HG03175 (cell line): ENCODE data around the gene OTUD5.
"Not testable (repeated sequence)": the region's sequence is repeated elsewhere in the genome, so short reads cannot be mapped to it uniquely, and the experiment has no call there.

Experiments
- ATAC-seq: cut with Tn5 transposase; IDR thresholded peaks from one replicate; pipeline ENCODE4 v1.9.1; 2021; ENCODE audit warnings: mild to moderate bottlenecking, moderate library complexity; ENCODE audit not compliant: unreplicated experiment

Gene OTUD5, protein sequence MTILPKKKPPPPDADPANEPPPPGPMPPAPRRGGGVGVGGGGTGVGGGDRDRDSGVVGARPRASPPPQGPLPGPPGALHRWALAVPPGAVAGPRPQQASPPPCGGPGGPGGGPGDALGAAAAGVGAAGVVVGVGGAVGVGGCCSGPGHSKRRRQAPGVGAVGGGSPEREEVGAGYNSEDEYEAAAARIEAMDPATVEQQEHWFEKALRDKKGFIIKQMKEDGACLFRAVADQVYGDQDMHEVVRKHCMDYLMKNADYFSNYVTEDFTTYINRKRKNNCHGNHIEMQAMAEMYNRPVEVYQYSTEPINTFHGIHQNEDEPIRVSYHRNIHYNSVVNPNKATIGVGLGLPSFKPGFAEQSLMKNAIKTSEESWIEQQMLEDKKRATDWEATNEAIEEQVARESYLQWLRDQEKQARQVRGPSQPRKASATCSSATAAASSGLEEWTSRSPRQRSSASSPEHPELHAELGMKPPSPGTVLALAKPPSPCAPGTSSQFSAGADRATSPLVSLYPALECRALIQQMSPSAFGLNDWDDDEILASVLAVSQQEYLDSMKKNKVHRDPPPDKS

DNA sequence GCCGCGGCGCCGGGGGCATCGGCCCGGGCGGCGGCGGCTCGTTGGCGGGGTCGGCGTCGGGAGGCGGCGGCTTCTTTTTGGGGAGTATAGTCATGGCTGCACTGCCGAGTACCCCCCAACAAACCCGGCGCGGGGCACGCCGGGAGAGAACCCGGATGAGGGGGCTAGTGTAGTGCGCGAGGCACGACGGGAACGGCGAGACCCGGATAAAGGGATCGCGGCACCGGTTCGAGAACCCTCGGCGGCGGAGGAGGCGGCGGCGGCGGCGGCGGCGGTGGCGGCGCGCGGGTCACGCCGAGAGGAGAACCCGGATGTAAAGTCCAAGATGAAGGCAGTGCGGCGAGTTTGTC lies at the start of gene OTUD5:
TSS of gene OTUD5 (minus strand) at position 131 of the 350 bp plus-strand sequence. CDS start at position 94, 37 bp downstream.
- ATAC-seq: peak; percentile 29

DNA sequence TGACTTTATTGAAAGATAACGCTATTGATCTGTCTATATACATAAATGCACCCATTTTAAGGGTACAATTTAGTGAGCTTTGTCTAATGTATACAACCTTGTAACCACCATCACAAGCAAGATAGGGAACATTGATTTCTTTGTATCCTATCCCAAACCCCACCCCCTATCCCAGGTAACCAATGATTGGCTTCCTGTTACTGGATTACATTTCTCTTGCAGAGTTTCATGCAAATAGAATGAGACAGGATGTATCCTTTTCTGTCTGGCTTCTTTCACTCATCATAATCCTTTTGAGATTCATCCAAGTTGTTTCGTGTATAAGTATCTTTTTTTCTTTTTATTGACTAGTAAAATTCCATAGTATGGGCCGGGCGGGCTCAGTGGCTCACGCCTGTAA lies 46.3 kb upstream of the OTUD5 start:
- no peak for ATAC-seq

DNA sequence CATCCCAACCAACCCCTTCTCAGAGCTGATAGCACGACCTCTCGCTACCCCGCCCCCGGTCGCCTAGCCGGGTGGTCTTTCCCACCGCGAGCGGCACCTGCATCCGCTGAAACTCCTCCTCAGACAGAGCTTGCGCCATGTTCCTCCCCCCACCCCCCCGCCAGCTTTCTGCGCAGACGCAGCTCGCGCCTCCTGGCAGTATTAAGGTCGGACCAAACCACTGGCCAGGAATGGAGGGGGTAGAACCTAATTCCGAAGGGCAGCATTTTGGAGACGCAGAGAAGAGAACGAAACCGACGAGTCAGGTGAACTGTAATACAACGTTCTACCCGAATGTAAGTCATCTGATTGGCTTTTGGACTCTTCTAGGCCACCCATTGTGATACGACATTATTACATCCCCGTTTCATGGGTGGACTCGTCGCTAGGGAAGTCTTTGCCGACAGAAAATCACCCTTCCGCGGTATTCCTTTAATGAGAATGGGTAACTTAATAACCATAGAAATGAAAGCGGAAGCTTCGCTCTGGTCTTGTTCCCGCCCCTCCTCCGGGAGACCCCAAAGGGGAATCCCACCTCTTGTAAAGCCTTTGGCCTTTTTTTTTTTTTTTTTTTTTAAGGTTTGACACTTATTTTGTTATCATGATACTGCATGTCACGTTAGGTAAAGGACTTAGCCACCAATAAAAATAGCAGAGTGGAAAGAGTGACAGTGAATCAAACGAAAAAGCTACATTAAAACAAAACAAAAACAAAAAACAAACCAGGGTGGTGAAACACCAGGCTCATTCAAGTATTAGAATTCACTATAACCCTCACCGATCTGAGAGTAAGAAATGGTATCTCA lies 44.9 kb upstream of the OTUD5 start, which contains the start of gene GRIPAP1:
TSS of gene GRIPAP1 (minus strand) at position 174 of the 845 bp plus-strand sequence. CDS start at position 139, 35 bp downstream.
- ATAC-seq: peak; percentile 82

DNA sequence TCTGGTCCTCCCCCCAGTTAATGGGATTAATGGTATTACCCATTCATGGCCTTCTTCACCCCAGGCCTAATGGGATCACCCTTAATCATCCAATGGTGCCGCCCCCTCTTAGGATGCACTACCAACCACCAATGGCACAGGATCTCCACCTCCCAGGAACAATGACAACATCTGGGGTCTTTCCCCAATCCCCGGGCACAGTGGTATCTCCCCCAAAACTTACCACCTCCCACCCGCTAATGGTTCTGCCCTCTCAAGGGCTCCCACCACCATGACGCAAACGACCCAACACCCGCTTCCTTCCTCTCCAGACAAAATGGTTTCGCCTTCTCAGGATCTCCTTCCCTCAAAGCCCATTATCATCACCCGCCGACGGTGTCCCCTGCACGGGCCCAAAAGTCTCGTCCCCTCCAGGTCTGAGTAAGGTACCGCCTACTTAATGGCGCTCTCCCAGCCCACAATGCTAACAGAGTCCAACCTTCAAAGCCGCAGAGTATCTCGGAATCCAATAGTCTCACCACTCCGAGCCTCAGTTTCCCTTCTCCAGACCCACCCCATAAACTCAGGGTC lies 44.2 kb upstream of the OTUD5 start:
- peak; percentile 36 for ATAC-seq

DNA sequence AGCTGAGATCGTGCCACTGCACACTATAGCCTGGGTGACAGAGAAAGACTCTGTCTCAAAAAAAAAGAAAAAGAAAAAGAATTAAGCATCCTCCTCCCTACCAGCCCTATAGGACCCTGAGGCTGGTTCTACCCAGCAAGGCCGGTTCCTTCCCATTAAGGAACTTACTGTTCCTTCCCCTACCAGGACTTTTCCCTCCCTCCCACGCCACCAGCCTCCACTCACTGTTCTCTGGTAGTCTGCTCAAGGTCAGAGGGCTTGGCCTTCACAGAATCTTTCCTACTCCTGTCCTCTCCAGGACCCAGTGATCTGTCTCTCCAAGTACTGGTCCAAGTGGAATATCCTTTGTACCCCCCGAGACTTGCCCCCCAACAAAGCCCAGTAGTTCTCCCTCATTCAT lies 43.2 kb upstream of the OTUD5 start:
- no peak for ATAC-seq

DNA sequence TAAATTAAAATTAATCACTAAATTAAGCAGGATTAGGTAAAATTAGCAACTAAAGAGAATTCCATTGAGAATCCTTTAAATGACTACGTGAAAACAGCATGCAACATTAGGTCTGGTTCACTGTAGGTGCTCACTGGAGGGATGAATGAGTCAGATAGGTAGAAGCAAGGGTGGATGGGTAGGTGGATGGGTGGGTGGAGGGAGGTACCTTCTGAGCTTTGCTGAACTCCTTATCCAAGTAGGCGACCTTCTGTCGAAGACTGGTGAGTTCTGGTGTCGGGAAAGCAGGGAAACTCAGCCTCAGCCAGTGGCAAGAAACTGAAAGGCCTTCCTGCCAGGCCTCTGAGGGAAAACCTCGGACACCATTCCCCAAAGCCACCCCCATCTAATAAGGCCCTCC lies 41.6 kb upstream of the OTUD5 start:
- no peak for ATAC-seq

DNA sequence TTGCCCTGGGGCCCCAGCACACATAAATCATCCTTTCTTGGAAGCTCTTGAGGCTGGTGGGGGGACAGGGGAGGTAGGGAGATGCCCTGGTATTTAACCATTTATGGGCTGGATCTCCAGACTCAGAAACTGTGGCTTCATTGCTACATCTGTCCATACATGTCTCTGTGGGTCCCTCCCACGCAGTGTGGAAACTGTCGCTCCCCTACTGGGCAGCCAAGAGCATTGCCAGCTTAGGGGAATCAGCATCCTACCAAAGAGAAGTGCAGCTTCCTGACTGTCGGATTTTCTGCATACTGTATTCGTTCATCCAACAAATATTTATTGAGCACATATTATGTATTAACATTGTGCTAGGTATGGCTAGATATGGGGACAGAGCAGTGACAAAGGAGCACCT lies 41.0 kb upstream of the OTUD5 start:
- ATAC-seq: no peak

DNA sequence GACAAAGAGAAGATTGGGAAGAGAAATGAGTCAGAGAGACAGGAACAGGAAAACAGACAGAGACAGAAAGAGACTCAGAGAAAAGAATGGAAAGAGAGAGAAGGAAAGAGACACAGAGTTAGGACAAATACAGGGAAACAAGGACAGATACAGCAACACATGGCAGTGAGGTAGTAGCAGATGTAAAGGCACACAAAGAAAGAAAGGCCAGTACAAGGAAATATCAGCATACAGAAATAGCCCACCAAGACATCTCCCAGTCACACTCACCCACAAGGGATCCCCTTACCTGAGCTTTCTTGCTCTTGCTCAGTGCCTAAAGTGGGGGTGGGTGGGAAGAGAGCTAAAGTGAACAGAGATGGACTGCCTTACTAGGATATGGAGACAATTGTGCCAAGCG lies 40.5 kb upstream of the OTUD5 start:
- ATAC-seq: no peak

DNA sequence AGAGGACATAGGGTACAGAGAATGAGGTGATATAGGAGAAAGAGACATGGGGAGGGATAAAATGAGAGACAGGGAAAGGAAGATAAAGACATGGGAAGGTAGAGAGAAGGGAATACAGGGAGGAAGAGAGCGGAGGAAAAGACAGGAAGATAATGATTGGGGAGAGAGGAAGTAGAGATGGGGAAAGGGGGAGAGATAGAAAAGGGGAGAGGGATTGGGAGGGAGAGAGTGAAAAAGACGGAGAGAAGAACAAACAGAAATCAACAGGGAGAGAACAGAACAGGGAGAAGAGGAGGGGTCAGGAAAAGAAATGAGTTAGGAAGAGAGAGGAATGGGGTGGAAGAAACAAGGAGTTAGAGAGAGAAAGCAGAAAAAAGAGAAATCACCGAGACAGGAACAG lies 40.0 kb upstream of the OTUD5 start:
- no peak for ATAC-seq

DNA sequence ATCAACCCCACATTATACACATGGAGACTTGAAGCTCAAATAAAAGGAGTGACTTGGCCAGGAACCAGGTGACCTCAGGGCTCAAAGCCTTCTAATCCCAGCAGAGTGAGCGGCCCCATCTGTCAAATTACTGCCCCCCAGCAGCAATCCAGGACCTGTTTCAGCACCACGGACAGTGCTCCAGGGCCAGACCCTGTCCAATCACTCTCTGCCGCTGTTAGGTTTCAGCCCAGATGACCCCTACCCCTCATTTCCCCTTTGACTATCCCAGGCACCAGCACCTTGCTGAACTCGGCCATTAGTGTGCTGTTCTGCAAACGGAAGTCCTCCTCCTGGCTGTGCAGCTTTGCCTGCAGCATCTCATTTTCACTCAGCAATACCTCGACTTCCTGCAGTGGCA lies 39.6 kb upstream of the OTUD5 start:
- ATAC-seq: no peak

DNA sequence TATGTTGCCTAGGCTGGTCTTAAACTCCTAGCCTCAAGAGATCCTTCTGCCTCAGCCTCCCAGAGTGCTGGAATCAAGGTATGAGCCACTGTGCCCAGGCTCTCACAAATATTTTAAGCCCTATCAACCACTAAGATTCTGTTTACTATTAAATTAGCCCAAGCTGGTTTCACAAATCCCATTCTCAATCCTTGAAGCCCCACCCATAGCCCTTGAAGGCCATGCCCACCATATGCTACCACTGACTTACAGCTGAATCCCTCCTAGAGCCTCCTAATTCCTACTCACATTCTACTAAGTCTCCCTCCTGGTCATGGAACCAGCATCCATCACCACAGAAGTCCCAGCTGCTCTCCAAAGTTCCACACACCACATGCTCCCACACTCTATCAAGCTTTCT lies 34.9 kb upstream of the OTUD5 start:
- no peak for ATAC-seq

DNA sequence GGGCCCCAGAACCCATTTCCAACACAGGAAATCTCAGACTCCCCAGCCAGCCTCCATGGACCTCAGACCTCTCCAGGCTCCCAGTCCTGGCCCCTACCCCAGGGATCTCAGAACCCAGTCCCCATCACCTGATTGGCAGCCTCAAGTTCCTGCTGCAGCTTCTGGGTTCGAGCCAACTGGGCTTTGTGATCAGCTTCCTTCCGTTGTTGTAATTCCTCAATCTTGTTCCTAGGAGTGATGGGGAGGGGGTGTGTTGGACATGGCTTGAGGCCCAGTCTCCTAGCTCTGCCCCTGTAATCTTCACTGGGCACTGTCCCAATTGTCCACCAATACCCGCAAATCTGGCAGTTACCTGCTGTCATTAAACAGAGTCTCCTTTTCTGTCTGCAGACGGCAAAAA lies 32.1 kb upstream of the OTUD5 start:
- no peak for ATAC-seq

DNA sequence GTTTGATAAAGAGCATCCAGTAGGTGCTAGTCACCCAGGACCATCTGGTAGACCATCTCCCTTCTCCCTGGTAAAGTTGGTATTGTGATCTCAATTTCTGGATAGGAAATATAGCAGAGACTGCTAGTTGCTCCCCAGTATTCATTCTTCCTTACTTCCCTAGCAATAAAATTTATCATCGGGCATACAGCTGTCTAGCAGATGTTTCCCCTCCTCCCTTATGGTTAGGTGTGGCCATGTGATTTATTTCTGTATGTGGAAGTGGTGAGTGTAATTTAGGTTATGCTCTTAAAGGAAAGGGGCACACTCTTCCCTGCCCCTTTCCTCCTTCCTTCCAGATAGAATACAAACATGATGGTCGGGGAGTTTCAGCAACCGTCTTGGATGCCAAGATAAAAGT lies 26.5 kb upstream of the OTUD5 start:
- no peak for ATAC-seq

DNA sequence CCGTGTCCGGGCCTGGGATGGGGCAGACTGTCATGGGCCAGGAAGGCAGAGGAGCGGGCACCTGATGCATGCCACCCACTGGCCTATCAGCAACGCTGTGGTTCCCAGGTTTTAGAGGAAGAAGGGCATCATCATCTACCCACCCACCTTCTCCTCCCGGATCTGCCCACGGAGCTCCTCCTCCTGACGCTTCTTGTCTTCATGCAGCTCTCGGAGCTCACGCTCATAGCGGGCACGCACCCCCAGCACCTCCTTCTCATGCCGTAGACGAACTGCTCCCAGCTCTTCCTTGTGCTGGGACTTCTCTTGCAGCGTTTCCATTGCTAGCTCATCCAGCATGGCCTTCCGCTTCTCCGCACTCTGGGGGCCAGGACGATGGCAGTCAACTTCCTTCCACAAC lies 25.7 kb upstream of the OTUD5 start:
- no peak for ATAC-seq

DNA sequence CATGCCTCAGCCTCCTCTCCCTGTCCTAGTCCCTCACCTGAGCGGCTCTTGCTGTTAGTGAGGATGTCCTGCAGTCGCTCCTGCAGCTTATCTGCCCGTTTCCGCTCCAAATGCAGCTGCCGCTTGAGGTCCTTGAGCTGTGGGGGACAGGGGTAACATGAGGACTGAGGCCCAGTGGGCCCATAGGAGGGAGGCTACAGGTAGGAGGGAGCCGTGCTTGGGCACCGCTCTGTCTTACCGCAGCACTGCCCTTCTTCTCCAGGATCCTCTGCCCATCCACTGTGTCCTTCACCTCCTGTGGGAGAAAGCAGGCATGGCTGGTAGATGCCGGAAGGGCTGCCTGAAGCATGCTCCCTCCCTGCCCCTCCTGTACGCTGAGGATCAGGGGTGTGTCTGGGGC lies 23.8 kb upstream of the OTUD5 start:
- ATAC-seq: no peak

DNA sequence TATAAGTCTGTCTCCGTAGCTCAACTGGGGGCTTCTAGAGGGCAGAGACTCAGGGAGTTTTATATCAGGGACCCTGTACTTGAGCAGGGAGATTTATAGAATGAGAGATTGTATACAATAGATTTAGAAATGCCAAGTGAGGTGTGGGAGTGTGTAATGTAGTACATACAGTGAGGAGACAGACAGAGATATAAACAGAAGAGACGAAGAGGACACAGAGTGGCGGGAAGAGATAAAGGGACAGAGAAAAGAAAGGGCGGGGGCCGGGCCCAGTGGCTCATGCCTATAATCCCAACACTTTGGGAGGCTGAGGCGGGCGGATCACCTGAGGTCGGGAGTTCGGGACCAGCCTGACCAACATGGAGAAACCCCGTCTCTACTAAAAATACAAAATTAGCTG lies 22.9 kb upstream of the OTUD5 start:
- not testable (repeated sequence) for ATAC-seq

DNA sequence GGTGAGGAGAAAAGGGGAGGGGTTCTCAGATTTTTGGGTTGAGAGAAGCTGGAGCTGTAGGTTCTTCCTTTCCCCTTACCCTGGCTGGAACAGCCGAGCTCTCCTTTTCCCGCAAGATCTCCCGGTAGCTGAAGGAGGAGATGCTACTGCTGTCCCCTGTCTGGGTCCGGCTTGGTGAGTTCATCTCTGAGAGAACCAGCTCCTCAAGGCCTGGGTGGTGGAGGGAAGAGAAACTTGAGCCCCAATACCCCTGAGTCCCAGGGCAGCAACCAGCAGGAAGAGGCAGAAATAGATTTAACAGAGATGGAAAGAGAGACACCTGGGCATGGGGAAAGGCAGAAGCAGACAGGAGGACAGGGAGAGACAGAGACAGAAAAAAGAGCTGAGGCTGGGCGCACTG lies 20.8 kb upstream of the OTUD5 start:
- no peak for ATAC-seq

DNA sequence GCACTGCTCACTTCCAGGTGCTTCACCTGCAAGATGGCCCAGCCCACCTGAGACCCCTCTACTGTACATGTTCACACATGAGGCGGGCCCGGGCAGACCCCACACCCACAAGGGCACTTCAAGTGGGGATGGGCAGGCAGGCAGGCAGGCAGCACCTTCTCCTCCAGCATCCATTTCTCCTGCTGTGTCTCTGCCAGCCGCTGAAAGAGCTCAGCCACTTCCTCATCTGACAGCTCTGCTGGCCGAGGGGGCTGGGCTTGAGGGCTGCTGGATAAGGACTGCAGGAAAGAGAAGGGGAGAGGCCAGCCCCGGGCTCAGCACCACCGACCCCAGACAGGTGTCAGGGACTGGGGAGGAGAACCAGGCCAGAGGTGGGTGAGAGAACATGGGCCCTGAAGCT lies 18.7 kb upstream of the OTUD5 start:
- no peak for ATAC-seq

DNA sequence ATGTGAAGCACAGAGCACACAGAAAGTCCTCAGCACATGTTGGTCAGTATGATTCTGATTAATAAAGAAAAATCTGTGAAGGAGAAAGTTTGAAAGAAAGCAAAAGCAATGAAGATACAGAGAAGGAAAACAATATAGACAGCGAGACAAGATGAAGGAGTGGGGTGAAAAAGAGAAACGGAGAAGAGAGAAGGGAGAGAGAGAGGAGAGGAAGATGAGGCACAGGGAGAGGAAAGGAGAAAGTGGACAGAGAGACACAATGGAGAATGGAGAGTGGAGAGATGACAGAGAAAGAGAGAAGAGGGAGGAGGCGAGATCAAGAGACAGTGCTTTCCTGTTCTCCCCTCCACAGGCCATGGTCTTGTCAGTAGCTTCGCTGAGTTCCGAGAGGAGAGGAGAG lies 18.1 kb upstream of the OTUD5 start:
- ATAC-seq: no peak

DNA sequence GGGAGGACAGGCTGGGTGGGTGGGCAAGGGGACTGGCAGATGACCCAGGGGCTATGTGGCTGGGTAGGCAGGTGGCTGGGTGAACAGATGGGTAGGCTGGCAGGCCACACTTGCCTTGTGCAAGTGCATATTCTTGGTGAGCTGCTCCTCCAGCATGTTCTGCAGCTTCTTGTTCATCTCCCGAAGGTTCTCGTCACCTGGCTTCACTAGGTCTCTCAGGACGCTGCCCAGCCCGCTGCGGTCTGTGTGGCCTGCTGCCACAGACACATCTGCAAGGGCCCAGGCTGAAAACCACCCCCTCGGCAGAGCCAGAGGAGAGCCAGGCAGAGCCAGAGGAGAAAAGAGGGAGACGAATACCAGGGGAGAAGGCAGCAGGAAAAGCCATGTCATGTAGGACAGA lies 17.6 kb upstream of the OTUD5 start:
- no peak for ATAC-seq

DNA sequence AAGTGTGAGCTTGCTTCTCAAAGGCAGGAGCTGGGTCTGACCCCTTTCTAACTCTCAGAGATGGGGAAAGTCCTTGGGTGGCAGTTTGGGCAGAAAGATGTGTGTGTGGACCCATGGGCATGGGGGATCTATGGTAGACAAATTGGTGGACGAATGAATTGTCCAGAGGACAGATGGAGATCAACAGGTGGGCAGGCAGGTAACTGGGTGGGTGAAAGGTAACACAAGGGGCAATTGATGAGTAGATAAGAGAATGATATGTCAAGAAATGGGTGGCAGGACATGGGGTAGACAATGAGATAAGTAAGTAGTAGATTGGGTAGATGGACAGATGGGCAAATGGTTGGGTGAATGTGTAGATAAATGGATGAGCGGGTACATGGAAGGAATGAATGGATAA lies 17.2 kb upstream of the OTUD5 start:
- no peak for ATAC-seq

DNA sequence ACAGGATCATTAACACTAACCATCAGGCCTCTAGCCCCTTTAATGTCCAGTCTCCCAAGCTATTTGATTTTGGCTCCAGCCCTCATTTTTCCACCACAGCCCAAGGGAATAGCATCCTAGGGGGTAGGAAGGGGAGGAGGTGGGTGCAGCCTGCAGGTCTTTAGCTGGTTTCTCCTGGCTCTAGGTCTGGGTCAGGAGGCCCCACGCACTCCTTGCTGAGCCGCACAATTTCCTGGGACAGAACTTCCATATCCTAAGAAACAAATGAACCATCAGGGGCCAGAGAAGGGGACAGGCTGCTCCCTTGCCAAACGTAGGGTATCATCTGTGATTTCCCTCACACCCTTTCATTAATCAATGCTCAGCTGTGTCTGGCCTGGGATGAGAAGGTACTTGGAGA lies 16.6 kb upstream of the OTUD5 start:
- no peak for ATAC-seq
